Mesodermal cell (in vitro differentiated cells): ENCODE measurements around the gene NTRK1.

Experiments used
- H3K27ac ChIP-seq: 2 replicates; pipeline ENCODE4 v1.7.0; 2013; ENCODE audit warnings: mild to moderate bottlenecking, low read depth, low read length, moderate library complexity; ENCODE audit not compliant: severe bottlenecking
- H3K36me3 ChIP-seq: 2 replicates; pipeline ENCODE4 v1.7.1; 2013; ENCODE audit warnings: mild to moderate bottlenecking, low read length, moderate library complexity; ENCODE audit not compliant: control insufficient read depth, insufficient read depth
- H3K4me1 ChIP-seq: one replicate; pipeline ENCODE4 v1.7.1; 2013; ENCODE audit warnings: mild to moderate bottlenecking, low read length; ENCODE audit not compliant: insufficient read depth, control insufficient read depth, poor library complexity, severe bottlenecking
- H3K4me3 ChIP-seq: 2 replicates; pipeline ENCODE4 v1.7.0; 2013; ENCODE audit warnings: low read length, control low read depth, mild to moderate bottlenecking; ENCODE audit not compliant: insufficient read depth, poor library complexity, severe bottlenecking; ENCODE audit errors: extremely low read depth
- H3K9me3 ChIP-seq: 2 replicates; pipeline ENCODE4 v1.7.1; 2013; ENCODE audit warnings: mild to moderate bottlenecking, low read length, moderate library complexity; ENCODE audit not compliant: control insufficient read depth
- WGBS, 2 experiments: methylation state at CpG; one replicate each; pipeline ENCODE4 v1.1.5; 2013; ENCODE audit warnings: missing lambda C conversion rate in 2 of 2; ENCODE audit not compliant: insufficient coverage in 2 of 2; 5-methylcytosine and 5-hydroxymethylcytosine counted together

NTRK1 gene

DNA sequence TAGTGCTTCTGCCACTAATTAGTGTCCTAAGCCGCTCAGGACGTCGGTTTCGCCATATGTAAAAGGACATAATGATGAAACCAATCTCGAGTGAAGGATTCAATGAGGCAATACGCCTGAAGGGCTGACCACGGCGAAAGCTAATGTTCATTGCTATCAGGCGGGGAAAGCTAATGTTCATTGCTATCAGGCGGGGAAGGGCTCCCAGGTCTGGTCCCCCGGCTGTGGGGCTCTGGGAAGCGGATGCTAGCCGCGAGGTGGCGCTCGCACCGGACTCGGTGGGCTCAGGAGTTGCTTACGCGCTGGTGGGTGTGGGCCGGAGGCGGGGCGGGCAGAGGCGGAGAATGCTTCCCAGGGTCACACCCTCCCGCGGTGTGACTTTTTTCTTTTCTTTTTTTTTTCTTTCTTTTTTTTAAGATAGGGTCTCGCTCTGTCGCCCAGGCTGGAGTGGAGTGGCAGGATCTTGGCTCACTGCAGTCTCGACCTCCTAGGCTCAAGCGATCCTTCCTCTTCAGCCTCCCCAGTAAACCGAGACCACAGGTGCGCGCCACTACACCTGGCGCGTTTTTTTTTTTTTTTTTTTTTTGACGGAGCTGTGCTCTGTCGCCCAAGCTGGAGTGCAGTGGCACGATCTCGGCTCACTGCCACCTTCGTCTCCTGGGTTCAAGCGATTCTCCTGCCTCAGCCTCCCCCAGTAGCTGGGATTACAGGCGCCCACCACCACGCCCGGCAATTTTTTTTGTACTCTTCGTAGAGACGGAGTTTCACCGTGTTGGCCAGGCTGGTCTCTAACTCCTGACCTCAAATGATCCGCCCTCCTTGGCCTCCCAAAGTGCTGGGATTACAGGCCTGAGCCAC is 31.8 kb downstream of the NTRK1 start:
- WGBS, 2 experiments: 14 to 21% methylated on average over 19 to 28 of the region's 48 CpGs
- no peak overlapping the region for H3K27ac ChIP-seq
- no peaks in the 10 kb centered on the region for H3K36me3 ChIP-seq
- H3K9me3 ChIP-seq: no peaks in the 10 kb centered on the region
- H3K4me1 ChIP-seq: peaks cover 33% of the 10 kb centered on the region
- no peak overlapping the region for H3K4me3 ChIP-seq

- WGBS, 2 experiments: 20 to 36% methylated on average over 28 to 45 of the region's 60 CpGs
- Histone ChIP-seq H3K4me3 (peak within 1 kb of the TSS; percentile 53), H3K36me3 (no peaks in the 10 kb centered on the region), H3K9me3 (no peaks in the 10 kb centered on the region), H3K27ac (peak within 1 kb of the TSS; percentile 97), H3K4me1 (peaks cover 38% of the 10 kb centered on the region)
Observed at GRCh38 chr1:156893048-156893953, 32.6 kb downstream of the NTRK1 start, which contains the start of gene PEAR1. TSS of gene PEAR1 (plus strand) at chr1:156893718. CDS start at chr1:156903927, 10,209 bp downstream.

- WGBS, 2 experiments: 38 to 41% methylated on average over 4 to 5 of the region's 5 CpGs
- H3K9me3 ChIP-seq: no peaks in the 10 kb centered on the region
- H3K4me3 ChIP-seq: peak overlapping the region; percentile 53
- no peaks in the 10 kb centered on the region for H3K36me3 ChIP-seq
- peaks cover 45% of the 10 kb centered on the region for H3K4me1 ChIP-seq
- peak overlapping the region; percentile 62 for H3K27ac ChIP-seq
Observed at GRCh38 chr1:156894001-156894400, 33.3 kb downstream of the NTRK1 start.

DNA sequence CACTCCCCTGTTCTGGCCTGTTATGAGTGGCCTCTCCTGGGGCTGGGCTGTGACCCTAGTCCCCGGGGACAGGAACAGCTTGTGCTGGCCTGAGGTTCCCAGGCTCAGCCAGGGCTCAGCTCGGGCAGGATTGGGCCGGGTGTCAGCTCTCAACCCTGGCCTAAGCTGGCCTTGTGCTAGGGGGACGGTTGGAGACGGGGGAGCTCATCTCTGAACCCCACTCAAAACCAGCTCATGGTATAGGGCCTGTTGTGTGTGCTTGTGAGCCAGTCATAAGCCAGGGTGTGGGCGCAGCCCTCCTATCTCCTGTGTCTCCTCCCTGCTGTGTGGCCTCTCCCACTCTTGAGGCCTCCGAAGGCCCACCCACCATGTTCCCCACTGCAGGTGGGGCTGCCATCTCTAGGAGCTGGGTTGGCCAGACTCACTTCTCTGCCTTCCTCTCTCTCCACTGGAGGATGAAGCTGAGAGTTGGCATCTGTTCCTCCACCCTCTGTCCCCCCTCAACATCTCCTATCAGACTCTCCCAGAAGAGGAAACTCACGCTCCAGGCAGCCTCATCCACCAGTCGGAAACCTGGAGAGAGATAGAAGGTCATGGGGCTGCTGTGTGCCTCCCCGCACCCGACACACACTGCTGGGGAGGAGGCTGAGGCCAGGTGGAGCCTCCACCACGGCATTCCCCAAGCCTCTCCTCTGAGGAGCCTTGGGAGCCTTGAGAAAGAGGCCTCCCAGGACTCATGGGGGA is 34.2 kb downstream of the NTRK1 start:
- Histone ChIP-seq H3K36me3 (peaks cover 2% of the 10 kb centered on the region), H3K9me3 (no peaks in the 10 kb centered on the region), H3K4me1 (peaks cover 54% of the 10 kb centered on the region), H3K4me3 (peak overlapping the region; percentile 53), H3K27ac (peak overlapping the region; percentile 97)
- 89 to 90% methylated on average over 8 to 10 of the region's 12 CpGs for WGBS, 2 experiments

- WGBS, 2 experiments: 79 to 92% methylated on average over 3 to 4 of the region's 4 CpGs
- Histone ChIP-seq H3K4me1 (peaks cover 55% of the 10 kb centered on the region), H3K9me3 (no peaks in the 10 kb centered on the region), H3K4me3 (peak overlapping the region; percentile 53), H3K27ac (peak overlapping the region; percentile 97), H3K36me3 (peaks cover 5% of the 10 kb centered on the region)
Observed at GRCh38 chr1:156895455-156895812, 34.8 kb downstream of the NTRK1 start.

GRCh38 chr1:156895927-156896326 is 35.3 kb downstream of the NTRK1 start:
- 89 to 97% methylated on average over 5 to 6 of the region's 6 CpGs for WGBS, 2 experiments
- Histone ChIP-seq H3K4me3 (no peak overlapping the region), H3K36me3 (peaks cover 7% of the 10 kb centered on the region), H3K9me3 (no peaks in the 10 kb centered on the region), H3K27ac (peak overlapping the region; percentile 97), H3K4me1 (peaks cover 56% of the 10 kb centered on the region)

GRCh38 chr1:156896490-156897033 is 35.9 kb downstream of the NTRK1 start:
- H3K27ac ChIP-seq: peak overlapping the region; percentile 97
- 73 to 78% methylated on average over 12 to 13 of the region's 16 CpGs for WGBS, 2 experiments
- peaks cover 7% of the 10 kb centered on the region for H3K36me3 ChIP-seq
- H3K4me1 ChIP-seq: peaks cover 62% of the 10 kb centered on the region
- H3K9me3 ChIP-seq: no peaks in the 10 kb centered on the region
- no peak overlapping the region for H3K4me3 ChIP-seq

DNA sequence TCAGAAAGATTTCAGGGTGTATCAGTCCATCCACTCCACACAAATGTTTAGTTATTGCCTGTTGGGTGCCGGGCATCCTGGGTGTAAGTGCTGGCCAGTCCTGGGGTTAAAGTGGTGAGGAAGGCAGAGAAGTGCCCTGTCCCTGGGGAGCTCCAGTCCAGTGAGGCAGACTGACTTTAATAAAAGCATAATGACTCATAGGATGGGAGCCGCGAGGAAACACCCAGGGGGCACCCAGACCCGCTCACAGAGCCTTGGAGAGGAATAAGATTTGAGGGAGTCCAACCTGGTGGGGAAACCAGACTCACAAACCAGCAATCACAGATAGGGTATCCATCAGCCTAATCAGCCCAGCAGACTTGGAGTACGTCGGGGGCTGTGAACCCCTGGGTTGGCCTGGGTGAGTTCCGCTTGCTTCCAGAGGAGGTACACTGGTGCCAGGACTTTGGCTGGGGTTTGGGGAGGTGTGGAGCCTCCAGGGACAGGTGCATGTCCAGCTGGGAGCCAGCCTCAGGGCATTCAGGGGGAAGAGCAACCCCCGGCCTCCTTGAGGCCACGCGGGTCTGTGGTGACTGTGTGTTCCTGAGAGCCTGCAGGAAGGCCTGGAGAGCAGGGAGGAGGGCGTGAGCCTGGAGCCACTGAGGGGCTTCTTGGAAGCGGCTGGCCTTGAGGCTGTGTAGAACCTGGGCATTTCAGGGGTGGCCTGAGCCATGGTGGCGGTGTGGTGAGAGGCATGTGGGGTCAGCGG is 36.6 kb downstream of the NTRK1 start:
- H3K27ac ChIP-seq: peak overlapping the region; percentile 97

GRCh38 chr1:156898161-156898566 is 37.5 kb downstream of the NTRK1 start:
- H3K4me1 ChIP-seq: peaks cover 66% of the 10 kb centered on the region
- WGBS, 2 experiments: 42 to 49% methylated on average over 8 to 9 of the region's 13 CpGs
- H3K36me3 ChIP-seq: peaks cover 7% of the 10 kb centered on the region
- peak overlapping the region; percentile 97 for H3K27ac ChIP-seq
- H3K9me3 ChIP-seq: no peaks in the 10 kb centered on the region
- H3K4me3 ChIP-seq: peak overlapping the region; percentile 11

More for the DNA sequence above, 36.6 kb downstream of the NTRK1 start:
- H3K36me3 ChIP-seq: peaks cover 7% of the 10 kb centered on the region
- peaks cover 63% of the 10 kb centered on the region for H3K4me1 ChIP-seq
- 83 to 84% methylated on average over 11 to 12 of the region's 14 CpGs for WGBS, 2 experiments
- no peaks in the 10 kb centered on the region for H3K9me3 ChIP-seq
- peak overlapping the region; percentile 1 for H3K4me3 ChIP-seq
